Activated naive CD4-positive, alpha-beta T cell treated with anti-CD3 and anti-CD28 coated beads, Interleukin-2, amount 50 U/mL, for 72 hours (primary cell): Measurements from ENCODE around the gene ZNF112. TPM values are rescaled to one million over a fixed set of nuclear protein-coding genes. Genes with fewer than 3 reads are reported as not detected.
"Not testable (repeated sequence)": the region's sequence is repeated elsewhere in the genome, so short reads cannot be mapped to it uniquely, and the experiment has no call there.

Experiments used
- ATAC-seq, 2 donors: fragments of 150-1000 bp; cut with Tn5 transposase; 2 replicates each; pipeline ENCODE4 v1.10.0; 2021; ENCODE audit warnings: mild to moderate bottlenecking in 2 of 2, moderate library complexity in 2 of 2
- DNase-seq, 2 donors: peaks; one replicate each; pipeline ENCODE4 v3.0.0; 2021 to 2022; ENCODE audit warnings: low spot score in 2 of 2
- H3K27ac Mint-ChIP-seq, 2 donors: one replicate each; pipeline ENCODE4 v1.8.0; 2022; ENCODE audit warnings: mild to moderate bottlenecking in 2 of 2, mixed read lengths in 2 of 2
- H3K36me3 Mint-ChIP-seq, 2 donors: one replicate each; pipeline ENCODE4 v1.8.0; 2022; ENCODE audit warnings: mixed read lengths in 2 of 2
- H3K9me3 Mint-ChIP-seq, 2 donors: one replicate each; pipeline ENCODE4 v1.8.0; 2022; ENCODE audit warnings: mixed read lengths in 2 of 2
- total RNA-seq, 2 donors: library from RNA; stranded (reverse); gene quantifications; one replicate each; pipeline ENCODE4 v1.2.3, GENCODE V29; 2022

ZNF112 gene
- total RNA-seq: not detected

DNA sequence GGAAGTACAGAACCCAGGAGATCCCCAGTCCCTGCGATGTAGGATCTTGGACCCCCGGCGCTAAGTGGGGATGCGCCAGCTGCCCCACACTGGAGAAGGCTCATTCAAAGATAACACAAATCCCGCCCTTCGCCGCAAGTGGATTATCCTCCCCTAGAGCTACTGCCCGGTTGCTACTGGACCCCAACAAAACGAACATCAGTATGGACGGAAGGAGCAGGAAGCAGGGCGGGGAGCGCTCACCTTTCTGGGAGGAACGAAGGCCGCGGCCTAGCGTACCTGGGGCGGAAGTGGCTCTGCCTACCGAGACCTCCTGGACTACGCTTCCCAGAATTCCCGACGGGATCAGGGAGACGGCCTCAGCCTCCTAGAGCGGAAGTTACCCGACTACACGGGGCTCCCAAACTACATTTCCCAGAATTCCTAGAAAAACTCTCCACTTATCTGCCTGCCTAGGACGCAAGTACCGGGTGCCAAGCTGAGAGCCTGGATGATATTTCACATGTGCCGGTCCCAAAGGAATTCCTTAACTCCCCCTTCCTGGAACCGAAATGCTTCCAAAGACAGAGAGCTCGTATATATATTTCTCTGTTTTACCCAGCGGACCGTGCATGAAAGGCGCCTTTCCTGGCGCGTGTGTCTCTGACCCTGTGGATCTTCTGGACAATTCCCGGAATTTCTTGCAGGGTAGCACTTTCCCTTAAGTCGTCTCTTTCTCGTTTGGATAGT is at the start of gene ZNF112:
ZNF112 (minus strand) TSS at position 298 of the 729 bp plus-strand sequence. CDS start 16,141 bp downstream, outside the sequence.
- DNase-seq: no peak
- Mint-ChIP-seq H3K27ac (no peak within 1 kb of the TSS), H3K9me3 (peaks cover 28 to 31% of the 10 kb centered on the region in 2 donors), H3K36me3 (peaks cover 22 to 23% of the 10 kb centered on the region in 2 donors)
- no peak for ATAC-seq

DNA sequence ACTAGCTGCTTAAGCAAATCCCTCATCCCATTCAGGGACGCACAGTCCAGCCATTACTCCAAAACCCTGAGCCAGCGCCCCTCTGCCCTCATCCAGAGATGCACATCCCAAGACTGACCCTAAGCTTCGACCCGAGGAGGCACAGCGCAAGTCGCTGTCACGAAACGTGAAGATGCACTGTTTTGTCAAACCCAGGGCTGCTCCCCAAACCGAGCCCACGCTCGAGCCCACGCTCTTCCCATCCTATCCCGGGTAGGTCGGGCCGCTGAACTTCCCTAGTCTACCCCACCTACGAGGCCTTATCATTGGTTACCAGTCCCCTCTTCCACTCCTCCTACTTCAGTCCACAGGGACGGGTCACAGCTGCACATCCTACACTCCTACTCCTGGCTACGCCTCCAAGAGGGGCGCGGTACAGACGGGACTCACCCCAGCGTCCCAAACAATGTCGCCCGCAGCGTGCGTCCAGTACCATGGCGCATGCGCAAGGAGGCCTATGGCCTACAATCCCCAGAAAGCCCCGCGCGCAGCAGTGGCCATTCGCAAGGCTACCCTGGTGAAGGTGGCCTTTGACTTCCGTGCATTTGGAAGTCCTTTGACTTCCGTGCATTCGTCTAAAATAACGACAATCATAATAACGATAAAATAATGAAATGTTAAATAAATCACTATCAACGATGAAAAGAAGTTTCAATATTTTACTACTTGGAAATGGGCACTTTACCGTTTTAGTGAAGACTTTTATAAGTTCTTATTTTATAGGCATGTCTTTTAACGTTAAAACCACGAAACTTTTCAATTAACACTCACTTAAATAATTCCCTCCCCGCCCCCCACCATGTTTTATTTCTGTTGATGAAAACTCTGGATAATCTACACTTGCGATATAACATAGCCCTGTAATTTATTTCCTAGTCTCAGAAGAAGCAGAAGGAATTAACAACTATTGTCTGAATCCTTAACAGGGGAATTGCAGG is 44.9 kb upstream of the ZNF112 start, which contains the start of gene ZNF285:
ZNF285 (minus strand) TSS at position 470 of the 977 bp plus-strand sequence. CDS start 4,395 bp downstream, outside the sequence.
- peak; percentile 82 to 88 for DNase-seq
- ATAC-seq: peak; percentile 99 to 100
- Mint-ChIP-seq H3K36me3 (peaks cover 38 to 49% of the 10 kb centered on the region in 2 donors), H3K9me3 (peaks cover 22 to 27% of the 10 kb centered on the region in 2 donors), H3K27ac (peak within 1 kb of the TSS; percentile 75 to 90)

DNA sequence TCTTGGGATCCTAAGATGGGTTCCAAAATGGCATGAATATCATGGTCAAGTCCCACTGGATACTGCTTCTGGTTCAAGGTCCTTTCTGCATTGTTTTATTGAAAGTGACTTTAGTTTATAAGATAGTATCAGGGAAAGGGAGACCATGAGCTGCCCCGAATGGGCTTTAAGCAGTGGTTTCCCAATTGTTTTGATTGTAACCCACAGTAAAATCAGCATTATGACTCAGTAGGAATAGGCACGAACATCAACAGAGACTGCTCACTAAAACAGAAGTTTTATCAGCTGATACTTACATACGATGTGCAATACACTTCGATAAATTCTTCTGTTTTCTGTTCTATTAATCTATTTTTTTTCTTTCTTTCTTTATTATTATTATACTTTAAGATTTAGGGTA is 32.8 kb upstream of the ZNF112 start:
- Mint-ChIP-seq H3K9me3 (peaks cover 45 to 49% of the 10 kb centered on the region in 2 donors), H3K36me3 (peaks cover 62 to 88% of the 10 kb centered on the region in 2 donors)
- not testable (repeated sequence) for ATAC-seq, H3K27ac Mint-ChIP-seq, DNase-seq

DNA sequence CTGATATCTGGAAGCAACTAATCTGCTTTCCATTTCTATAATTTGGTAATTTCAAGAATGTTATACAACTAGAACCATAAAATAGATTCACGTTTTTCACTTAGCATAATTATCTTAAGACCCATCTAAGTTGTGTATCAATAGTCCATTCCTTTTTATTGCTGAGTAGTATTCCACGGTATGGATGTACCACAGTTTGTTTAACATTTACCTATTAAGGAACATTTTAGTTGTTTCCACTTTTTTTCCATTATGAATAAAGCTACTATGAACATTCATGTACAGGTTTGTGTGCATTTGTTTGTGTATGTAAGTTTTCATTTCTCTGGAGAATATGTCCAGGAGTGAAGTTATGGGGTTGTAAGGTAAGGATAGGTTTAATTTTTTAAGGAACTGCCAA is 18.3 kb upstream of the ZNF112 start:
- Mint-ChIP-seq H3K9me3 (peaks cover 17 to 34% of the 10 kb centered on the region in 2 donors), H3K27ac (no peak overlapping the region)

DNA sequence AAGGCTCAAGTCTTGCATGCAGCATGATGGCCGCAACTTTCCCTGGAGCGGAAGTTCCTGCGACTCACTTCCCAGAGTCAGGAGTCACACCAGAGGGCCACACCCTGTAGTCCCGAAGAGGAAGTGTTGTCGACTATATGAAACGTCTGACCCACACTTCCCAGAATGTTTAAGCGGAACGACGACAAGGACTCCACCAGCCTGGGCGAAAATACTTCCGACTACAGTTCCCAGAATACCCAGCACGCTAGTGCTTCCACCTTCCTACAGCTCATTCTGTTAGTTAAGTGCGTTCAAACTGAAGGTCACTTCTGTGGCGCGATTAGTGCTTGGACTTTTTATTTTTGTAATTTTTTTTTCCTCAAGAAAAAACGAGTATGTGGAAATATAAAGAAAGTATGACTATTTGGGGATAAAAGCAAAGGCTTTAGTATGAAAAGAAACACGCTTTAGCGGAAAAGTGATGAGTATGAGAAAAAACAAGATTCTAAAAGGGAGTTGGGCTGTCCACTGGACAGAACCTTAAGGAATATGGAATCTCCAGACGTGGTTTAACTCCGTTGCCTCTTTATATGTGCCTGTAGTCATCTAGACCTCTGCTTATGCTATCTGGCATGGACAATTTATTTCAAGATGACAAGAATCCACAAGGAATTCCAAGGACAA is 15.5 kb upstream of the ZNF112 start:
- ATAC-seq: no peak
- Mint-ChIP-seq H3K9me3 (peaks cover 28 to 44% of the 10 kb centered on the region in 2 donors), H3K36me3 (peaks cover 31 to 46% of the 10 kb centered on the region in 2 donors), H3K27ac (no peak overlapping the region)
- DNase-seq: no peak

More for the DNA sequence above, 18.3 kb upstream of the ZNF112 start:
- DNase-seq: no peak
- ATAC-seq: no peak
- peaks cover 24 to 30% of the 10 kb centered on the region in 2 donors for H3K36me3 Mint-ChIP-seq

DNA sequence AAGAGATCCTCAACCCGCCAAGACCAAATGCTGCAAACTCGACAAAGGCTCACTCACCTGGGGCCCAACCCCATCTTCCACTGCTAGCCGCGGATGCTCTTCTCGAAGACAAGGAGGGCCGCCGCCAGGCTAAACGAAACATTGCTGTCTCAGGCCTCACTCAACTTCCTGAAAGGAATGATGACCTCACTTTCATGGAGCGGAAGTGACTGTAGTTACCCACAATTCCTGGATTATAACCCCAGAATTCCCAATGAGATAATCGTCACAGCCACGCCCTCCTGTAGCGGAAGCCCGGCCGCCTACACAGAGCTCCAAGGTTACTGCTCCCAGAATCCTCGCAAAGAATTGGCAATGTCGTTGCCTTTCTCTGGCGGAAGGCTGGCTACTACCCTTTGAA is 10.5 kb upstream of the ZNF112 start:
- DNase-seq (no peak), ATAC-seq (no peak)
- H3K36me3 Mint-ChIP-seq: peaks cover 27 to 30% of the 10 kb centered on the region in 2 donors
- peaks cover 27 to 44% of the 10 kb centered on the region in 2 donors for H3K9me3 Mint-ChIP-seq
- H3K27ac Mint-ChIP-seq: no peak overlapping the region

DNA sequence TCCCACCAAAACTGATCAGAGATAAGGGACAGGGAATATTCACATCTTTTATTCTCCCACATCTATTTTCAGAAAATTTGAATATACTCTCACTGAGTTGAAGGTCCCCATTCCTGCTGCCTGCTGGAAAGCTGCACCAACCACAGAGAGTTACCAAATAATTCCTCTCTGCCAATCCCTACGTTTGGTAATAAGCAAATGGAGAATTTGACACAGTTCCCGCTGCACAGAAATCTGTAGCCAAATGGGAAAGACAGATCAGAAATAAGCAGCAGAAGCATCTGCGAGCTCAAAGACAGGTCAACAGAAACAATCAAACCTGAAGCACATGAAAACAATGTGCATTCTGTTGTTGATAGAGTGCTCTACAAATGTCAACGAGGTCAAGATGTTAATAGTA is 9.9 kb downstream of the ZNF112 start:
- H3K9me3 Mint-ChIP-seq: peaks cover 20 to 32% of the 10 kb centered on the region in 2 donors
- DNase-seq: no peak
- H3K36me3 Mint-ChIP-seq: peaks cover 6 to 30% of the 10 kb centered on the region in 2 donors
- H3K27ac Mint-ChIP-seq: no peak overlapping the region
- no peak for ATAC-seq

DNA sequence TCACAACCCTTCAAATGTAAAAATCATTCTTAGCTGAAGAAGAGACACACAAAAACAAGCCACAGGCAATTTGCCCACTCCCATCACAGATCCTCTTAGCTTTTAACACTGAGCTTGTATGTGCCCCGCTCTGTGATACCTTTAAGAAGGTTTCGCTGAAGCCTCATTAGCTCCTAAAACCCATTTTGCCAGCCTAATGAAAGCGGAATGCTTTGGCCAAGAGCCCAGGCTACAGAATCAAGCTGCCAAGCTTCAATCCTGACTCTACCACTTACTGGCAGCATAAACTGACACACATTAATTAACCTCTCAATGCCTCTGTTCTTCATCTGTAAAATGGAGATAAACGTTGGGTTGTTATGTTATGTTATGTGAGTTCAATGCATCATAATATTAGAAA is 10.5 kb downstream of the ZNF112 start:
- DNase-seq (no peak), ATAC-seq (no peak)
- Mint-ChIP-seq H3K27ac (no peak overlapping the region), H3K9me3 (peaks cover 20 to 34% of the 10 kb centered on the region in 2 donors), H3K36me3 (peaks cover 6 to 33% of the 10 kb centered on the region in 2 donors)

DNA sequence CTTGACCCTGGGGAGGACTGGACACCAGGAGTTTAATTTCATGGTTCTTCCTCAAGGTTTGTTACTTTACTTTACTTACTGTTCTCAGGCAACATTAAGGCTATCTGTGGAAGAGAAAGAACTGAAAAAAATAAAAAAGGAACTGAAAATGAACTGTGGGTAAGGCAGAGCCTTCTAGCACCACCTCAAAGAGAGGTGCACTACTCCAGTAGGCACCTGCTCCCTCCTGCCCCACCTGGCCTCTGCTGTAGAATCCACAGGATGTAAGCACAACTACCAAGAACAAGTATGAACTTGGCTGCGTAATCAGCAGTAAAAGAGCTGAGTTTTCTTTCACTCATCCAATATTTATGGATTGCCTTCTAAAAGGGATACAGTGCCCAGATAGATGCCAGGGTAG is 12.2 kb downstream of the ZNF112 start:
- DNase-seq (no peak), ATAC-seq (no peak)
- Mint-ChIP-seq H3K36me3 (peaks cover 6 to 34% of the 10 kb centered on the region in 2 donors), H3K9me3 (peaks cover 25 to 38% of the 10 kb centered on the region in 2 donors), H3K27ac (no peak overlapping the region)

DNA sequence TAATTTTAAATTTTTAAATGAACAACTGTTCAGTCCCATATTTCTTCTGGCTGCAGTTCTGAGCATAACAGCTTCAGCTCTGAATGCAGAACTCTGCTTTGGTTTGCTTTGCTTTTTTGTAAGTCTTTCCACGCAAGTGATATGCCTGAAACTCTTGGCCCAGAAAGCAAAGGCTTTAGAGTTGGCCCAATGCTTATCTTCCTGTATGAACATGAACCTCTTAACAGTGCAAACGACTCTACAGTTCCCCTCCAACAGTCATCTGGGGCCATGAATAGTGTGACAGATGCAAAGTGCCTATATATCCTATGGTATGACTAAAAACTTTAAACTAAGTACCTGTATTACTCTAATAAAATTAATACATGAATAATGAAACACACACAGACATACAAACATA is 14.7 kb downstream of the ZNF112 start:
- Mint-ChIP-seq H3K27ac (no peak overlapping the region), H3K9me3 (peaks cover 26 to 34% of the 10 kb centered on the region in 2 donors), H3K36me3 (peaks cover 0 to 40% of the 10 kb centered on the region in 2 donors)
- ATAC-seq: no peak
- DNase-seq: no peak

DNA sequence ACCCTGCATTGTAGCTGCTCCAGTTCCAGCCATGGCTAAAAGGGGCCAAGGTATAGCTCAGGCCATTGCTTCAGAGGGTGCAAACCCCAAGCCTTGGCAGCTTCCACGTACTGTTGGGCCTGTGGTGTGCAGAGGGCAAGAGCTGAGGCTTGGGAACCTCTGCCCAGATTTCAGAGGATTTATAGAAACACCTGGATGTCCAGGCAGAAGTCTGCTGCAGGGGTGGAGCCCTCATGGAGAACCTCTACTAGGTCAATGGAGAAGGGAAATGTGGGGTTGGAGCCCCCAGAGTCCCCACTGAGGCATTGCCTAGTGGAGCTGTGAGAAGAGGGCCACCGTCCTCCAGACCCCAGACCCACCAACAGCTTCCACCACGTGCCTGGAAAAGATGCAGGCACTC is 21.8 kb downstream of the ZNF112 start:
- ATAC-seq, DNase-seq, H3K27ac Mint-ChIP-seq: not testable (repeated sequence)
- peaks cover 21 to 70% of the 10 kb centered on the region in 2 donors for H3K36me3 Mint-ChIP-seq
- H3K9me3 Mint-ChIP-seq: peaks cover 41 to 49% of the 10 kb centered on the region in 2 donors

DNA sequence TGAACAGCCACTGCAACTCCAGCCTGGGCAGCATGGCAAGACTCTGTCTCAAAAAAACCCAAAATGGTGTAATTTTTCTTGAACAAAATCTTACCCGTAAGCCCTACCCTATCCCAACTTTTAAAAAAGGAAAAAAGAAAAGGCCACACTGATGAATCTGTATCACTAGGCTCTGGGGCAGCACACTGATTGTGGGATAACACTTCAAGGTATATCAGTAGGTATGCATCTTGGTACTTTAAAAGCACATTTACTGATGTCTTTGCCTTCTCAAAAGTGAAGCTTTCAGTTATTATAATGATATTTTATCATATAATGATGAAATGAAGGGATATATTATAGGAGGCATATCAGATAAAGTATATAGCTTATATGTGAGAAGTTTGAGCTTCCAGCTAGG is 24.3 kb downstream of the ZNF112 start:
- Mint-ChIP-seq H3K36me3 (peaks cover 33 to 78% of the 10 kb centered on the region in 2 donors), H3K27ac (no peak overlapping the region), H3K9me3 (peaks cover 50 to 52% of the 10 kb centered on the region in 2 donors)
- ATAC-seq: no peak
- DNase-seq: no peak

DNA sequence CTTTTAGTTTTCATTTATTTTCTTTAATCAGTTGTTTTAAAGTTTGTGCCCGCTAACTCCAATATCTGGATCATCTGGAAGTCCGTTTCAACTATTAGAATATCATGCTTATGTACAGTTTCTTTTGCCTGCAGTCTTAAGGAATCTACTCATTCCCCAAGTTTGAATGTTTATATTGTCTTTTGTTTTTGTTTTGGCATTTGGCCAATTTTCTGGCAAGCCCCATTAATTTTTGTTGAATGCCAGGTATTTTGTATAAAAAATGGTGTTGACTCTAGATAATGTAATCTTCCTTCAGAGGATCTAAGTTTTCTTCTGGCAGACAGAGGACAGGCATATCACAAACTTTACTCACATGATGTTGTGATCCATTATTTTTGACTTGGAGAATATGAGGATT is 40.6 kb downstream of the ZNF112 start:
- Mint-ChIP-seq H3K27ac (no peak overlapping the region), H3K36me3 (peaks cover 14 to 26% of the 10 kb centered on the region in 2 donors), H3K9me3 (peaks cover 29 to 32% of the 10 kb centered on the region in 2 donors)
- no peak for DNase-seq
- no peak for ATAC-seq

DNA sequence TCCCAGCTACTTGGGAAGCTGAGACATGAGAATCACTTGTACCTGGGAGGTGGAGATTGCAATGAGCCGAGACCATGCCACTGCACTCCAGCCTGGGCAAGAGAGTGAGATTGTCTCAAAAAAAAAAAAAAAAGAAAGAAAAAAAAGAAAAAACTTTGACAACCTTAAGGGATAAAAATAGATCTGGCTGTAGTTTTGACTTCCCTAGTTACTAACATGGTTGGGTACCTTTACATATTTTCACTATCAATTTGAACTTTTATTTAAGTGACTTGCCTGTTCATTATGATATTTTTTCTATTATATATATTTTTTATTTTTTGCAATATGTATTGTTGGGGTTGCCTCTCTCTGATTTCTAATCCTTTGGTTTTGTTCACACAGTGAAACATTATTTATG is 43.2 kb downstream of the ZNF112 start:
- DNase-seq (no peak), ATAC-seq (no peak)
- Mint-ChIP-seq H3K9me3 (peaks cover 22 to 26% of the 10 kb centered on the region in 2 donors), H3K36me3 (peaks cover 9 to 26% of the 10 kb centered on the region in 2 donors), H3K27ac (no peak overlapping the region)

DNA sequence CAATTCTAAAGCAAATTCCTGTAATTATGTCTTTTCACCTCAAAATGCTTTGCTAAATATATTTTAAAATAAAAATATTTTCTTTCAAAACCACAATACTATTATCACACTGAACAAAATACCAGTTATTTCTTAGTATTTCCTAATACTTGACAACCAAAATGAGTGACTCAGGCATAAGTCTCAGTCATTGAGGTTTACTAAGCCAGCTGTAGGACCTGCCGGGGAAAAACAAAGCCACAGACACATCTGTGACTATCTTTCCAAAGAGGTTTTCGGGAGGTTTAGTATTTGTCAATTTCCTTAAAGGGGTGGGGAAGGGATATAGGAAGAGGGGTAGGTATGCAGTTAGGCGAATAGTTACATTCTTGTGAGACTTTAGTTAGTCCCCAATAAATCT is 48.5 kb downstream of the ZNF112 start:
- Mint-ChIP-seq H3K27ac (no peak overlapping the region), H3K9me3 (peaks cover 9 to 28% of the 10 kb centered on the region in 2 donors), H3K36me3 (peaks cover 6 to 25% of the 10 kb centered on the region in 2 donors)
- DNase-seq: no peak
- ATAC-seq: no peak

DNA sequence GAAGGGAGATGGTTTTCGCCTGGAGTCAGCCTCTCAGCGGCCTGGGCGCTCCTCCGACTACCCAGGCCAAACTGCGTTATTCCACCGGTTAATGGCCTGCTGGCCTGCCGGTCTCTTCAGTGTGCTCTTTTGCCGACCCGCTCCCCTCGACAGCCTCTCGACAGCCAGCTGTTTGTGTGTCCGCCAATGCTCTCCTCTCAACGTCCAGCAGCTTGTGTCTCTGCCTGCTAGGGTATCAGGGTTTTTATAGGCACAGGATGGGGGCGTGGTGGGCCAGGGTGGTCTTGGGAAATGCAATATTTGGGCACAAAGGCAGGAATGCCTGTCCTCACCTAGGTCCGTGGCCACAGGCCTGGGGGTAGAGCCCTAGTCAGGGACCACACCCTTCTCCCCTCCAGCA is 50.2 kb downstream of the ZNF112 start:
- ATAC-seq (no peak), DNase-seq (no peak)
- Mint-ChIP-seq H3K9me3 (peaks cover 9 to 19% of the 10 kb centered on the region in 2 donors), H3K27ac (no peak overlapping the region), H3K36me3 (peaks cover 12 to 25% of the 10 kb centered on the region in 2 donors)
